Neural cell (in vitro differentiated cells): Measurements from ENCODE around the gene STX8.

ENCODE experiments used
- CTCF ChIP-seq: fragments of 450-650 bp; IDR thresholded peaks from 2 replicates; pipeline ENCODE4 v1.5.1; 2014; ENCODE audit warnings: antibody characterized with exemption, mild to moderate bottlenecking, moderate library complexity; ENCODE audit not compliant: poor library complexity, severe bottlenecking
- EP300 ChIP-seq: fragments of 450-650 bp; conservative IDR thresholded peaks from 2 replicates; pipeline ENCODE4 v1.6.1; 2014; ENCODE audit warnings: antibody characterized with exemption, mild to moderate bottlenecking, moderate library complexity; ENCODE audit not compliant: poor library complexity, severe bottlenecking
- POLR2AphosphoS5 ChIP-seq: IDR thresholded peaks from 2 replicates; pipeline ENCODE4 v1.6.1; 2012
- RAD21 ChIP-seq: fragments of 450-650 bp; conservative IDR thresholded peaks from 2 replicates; pipeline ENCODE4 v1.6.1; 2014; ENCODE audit warnings: antibody characterized with exemption, mild to moderate bottlenecking, moderate library complexity
- REST ChIP-seq: IDR thresholded peaks from 2 replicates; pipeline ENCODE4 v1.6.1; 2012; ENCODE audit warnings: borderline replicate concordance
- SMC3 ChIP-seq: fragments of 450-650 bp; conservative IDR thresholded peaks from 2 replicates; pipeline ENCODE4 v1.6.1; 2014; ENCODE audit warnings: antibody characterized with exemption, mild to moderate bottlenecking, moderate library complexity; ENCODE audit not compliant: poor library complexity

GRCh38 chr17:9224485-9224884 is 351.1 kb downstream of the STX8 start:
- TF ChIP-seq EP300 = no peak
- TF ChIP-seq CTCF = no peak
- no peak for TF ChIP-seq REST
- TF ChIP-seq SMC3 = no peak
- no peak for TF ChIP-seq RAD21
- no peak for TF ChIP-seq POLR2AphosphoS5
